Measurements from ENCODE around the gene DGKQ. TPM values are rescaled to one million over a fixed set of nuclear protein-coding genes. Genes with fewer than 3 reads are reported as not detected.
A peak's percentile ranks its signal among the peaks of the same experiment; 100 is the strongest.

DGKQ gene
- total and polyA plus RNA-seq, 2 of the 8 experiments (the other 6 are each of a cell fraction or from before 2014, with no cell fraction given) = 7.3 to 9.7 TPM

DNA sequence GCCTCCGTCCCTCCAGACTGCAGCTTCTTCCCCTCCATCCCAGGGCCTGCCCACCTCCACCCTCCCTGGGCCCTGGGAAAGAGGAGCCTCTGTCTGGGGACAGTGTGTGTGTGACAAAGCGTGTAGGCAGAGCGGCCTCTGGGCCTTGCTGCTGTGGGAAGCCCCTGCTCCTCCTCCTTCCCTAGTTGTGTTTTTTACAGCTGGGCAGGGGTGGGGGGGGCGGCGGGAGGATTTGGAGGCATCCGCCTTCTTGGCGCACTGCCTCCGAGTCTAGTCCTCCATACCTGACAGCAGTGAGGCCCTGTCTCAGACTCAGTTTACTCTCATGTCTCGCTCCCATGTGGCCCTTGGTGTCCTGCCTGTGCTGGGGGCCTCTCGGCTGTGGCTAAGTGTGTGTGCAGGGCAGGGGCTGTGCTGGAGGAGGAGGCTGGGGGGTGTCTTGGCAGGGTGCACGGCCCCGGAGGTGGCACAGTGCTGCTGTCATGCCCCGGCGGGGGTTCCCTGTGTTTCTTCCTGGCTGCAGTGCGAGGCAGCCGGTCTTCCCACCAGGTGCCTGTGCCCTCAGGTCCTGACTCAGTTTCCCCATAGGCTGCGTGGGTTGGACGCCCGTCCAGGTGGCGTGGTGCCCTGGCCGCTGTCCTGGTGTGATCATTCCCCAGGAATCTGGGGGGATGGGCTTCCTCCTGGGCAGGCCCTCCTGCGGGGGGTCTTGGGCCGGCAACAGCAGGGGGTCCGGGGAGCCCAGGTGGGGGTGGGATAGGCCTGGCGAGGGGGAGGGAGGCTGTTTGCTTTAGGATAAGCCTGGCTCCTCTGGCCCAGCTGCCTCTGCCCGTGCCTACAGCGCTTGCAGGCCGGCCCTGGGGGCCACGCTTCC is 45.0 kb upstream of the DGKQ start:
- WGBS, 2 experiments (ENCODE audit: extremely low coverage in 1 of 2, insufficient coverage in 1 of 2, insufficient read length in 1 of 2, insufficient replicate concordance in 2 of 2, low coverage in 1 of 2, low lambda C conversion rate in 2 of 2, missing lambda C conversion rate in 1 of 2) = 95% methylated on average over 15 of the region's 29 CpGs; no CpG with 5 or more reads in 1 of the 2 experiments
- no peak overlapping the region for H2BK20ac ChIP-seq (ENCODE audit: low read length)
- no peak overlapping the region for H3K4me2 ChIP-seq (ENCODE audit: insufficient read depth in 1 of 2, low read depth in 2 of 2, low read length in 2 of 2)
- no peak overlapping the region for H2AFZ ChIP-seq (ENCODE audit: low read length)
- H3K18ac ChIP-seq (ENCODE audit: extremely low read depth, low read length) = no peak overlapping the region
- H3K14ac ChIP-seq (ENCODE audit: insufficient read length) = no peak overlapping the region
- no peak overlapping the region for H3K23ac ChIP-seq (ENCODE audit: insufficient read length)
- H2BK120ac ChIP-seq (replicated peaks; ENCODE audit: low read depth, low read length) = no peak overlapping the region
- H2BK15ac ChIP-seq (ENCODE audit: low read length) = no peak overlapping the region
- H4K20me1 ChIP-seq (replicated peaks in 1 of 2; ENCODE audit: control insufficient read depth in 1 of 2, insufficient read depth in 2 of 2, low read length in 2 of 2) = peaks cover 2 to 15% of the 10 kb centered on the region in 2 experiments
- no peaks in the 10 kb centered on the region for H3K23me2 ChIP-seq (ENCODE audit: low read depth, low read length)
- no peak overlapping the region for H3K56ac ChIP-seq (replicated peaks; ENCODE audit: insufficient read length, low read depth, low read length)
- no peak overlapping the region for H3K4ac ChIP-seq (replicated peaks; ENCODE audit: insufficient read length, low read depth, low read length)
- no peak for FAIRE-seq
- H2BK5ac ChIP-seq (ENCODE audit: low read depth, low read length) = peak overlapping the region; percentile 73; the same call in 1 of the 2 replicates
- H2AK5ac ChIP-seq (ENCODE audit: low read depth, low read length) = 0 out of 2 replicates have a peak overlapping the region, but pooled peaks have one; percentile 75
- H4K5ac ChIP-seq (ENCODE audit: insufficient read length, low read depth, low read length) = no peak overlapping the region
- no peaks in the 10 kb centered on the region for H3K27me3 ChIP-seq (replicated peaks in 1 of 4; ENCODE audit: control insufficient read depth in 3 of 4, extremely low read depth in 1 of 4, insufficient read depth in 3 of 4, low read length in 3 of 4)
- no peaks in the 10 kb centered on the region for H3K36me3 ChIP-seq (ENCODE audit: control insufficient read depth in 2 of 4, insufficient read depth in 4 of 4, low read length in 3 of 4)
- no peak overlapping the region for H2BK12ac ChIP-seq (ENCODE audit: low read depth, low read length)
- no peak overlapping the region for H3K4me3 ChIP-seq (ENCODE audit: extremely low read depth in 1 of 4, insufficient read depth in 2 of 4, low read depth in 3 of 4, low read length in 4 of 4)
- no peak overlapping the region for H4K91ac ChIP-seq (replicated peaks; ENCODE audit: insufficient read length, low read length)
- CTCF ChIA-PET (ENCODE audit: partially characterized antibody) = interaction anchor here (0.6 kb wide), 1 partner anchor 578 kb away, joined by 3 read pairs; no protein-coding TSS in a partner anchor
- POLR2A ChIA-PET (ENCODE audit: partially characterized antibody) = interaction anchor here (2.0 kb wide), 1 partner anchor 15 kb away, joined by 7 read pairs; no protein-coding TSS in a partner anchor
- H3K4me1 ChIP-seq (replicated peaks in 1 of 4; ENCODE audit: control insufficient read depth in 3 of 4, insufficient read depth in 4 of 4, low read length in 3 of 4) = peaks cover 0 to 6% (median 2%) of the 10 kb centered on the region in 4 experiments; a peak in 4 of 7 replicates
- no peak overlapping the region for H3K9ac ChIP-seq (replicated peaks in 1 of 4; ENCODE audit: extremely low read depth in 1 of 4, low read depth in 3 of 4, low read length in 3 of 4)
- peaks cover 6% of the 10 kb centered on the region for H3K79me1 ChIP-seq (ENCODE audit: low read depth, low read length)
- no peaks in the 10 kb centered on the region for H3K9me3 ChIP-seq (ENCODE audit: insufficient read depth in 2 of 2, low read depth in 1 of 2, low read length in 1 of 2)
- H3K79me2 ChIP-seq (ENCODE audit: control insufficient read depth in 1 of 2, insufficient read depth in 2 of 2, low read length in 2 of 2) = no peaks in the 10 kb centered on the region
- H4K8ac ChIP-seq (ENCODE audit: extremely low read depth, insufficient read depth, low read length) = no peak overlapping the region
- H3K27ac ChIP-seq (ENCODE audit: low read depth, low read length) = no peak overlapping the region
- no peak for DNase-seq (ENCODE audit: low read depth in 1 of 2, low spot score in 2 of 2)
- TF ChIP-seq EZH2 (IDR thresholded peaks at IDR 0.05; ENCODE audit: low read depth, low read length, severe bottlenecking) (no peak), SIN3A (conservative IDR thresholded peaks at IDR 0.05 in 1 of 2, IDR thresholded peaks at IDR 0.05 in 1 of 2; ENCODE audit: low read depth in 1 of 2, low read length in 2 of 2) (no peak), HDAC6 (IDR thresholded peaks at IDR 0.05; ENCODE audit: low read depth, low read length) (no peak), CBX5 (IDR thresholded peaks at IDR 0.05; ENCODE audit: low read depth, low read length) (no peak), TCF12 (IDR thresholded peaks at IDR 0.05; ENCODE audit: low read depth, low read length) (no peak), CBX8 (IDR thresholded peaks at IDR 0.05; ENCODE audit: borderline replicate concordance, low read depth, low read length) (no peak), BACH1 (IDR thresholded peaks at IDR 0.05; ENCODE audit: low read length) (no peak), RNF2 (IDR thresholded peaks at IDR 0.05; ENCODE audit: borderline replicate concordance, low read depth, low read length, missing control alignments, poor library complexity, severe bottlenecking) (no peak), TEAD4 (IDR thresholded peaks at IDR 0.05; ENCODE audit: low read depth, low read length) (no peak), SAP30 (IDR thresholded peaks at IDR 0.05; ENCODE audit: insufficient read depth, insufficient replicate concordance, low read length) (no peak), RBBP5 (IDR thresholded peaks at IDR 0.05; ENCODE audit: borderline replicate concordance, low read depth, low read length) (no peak)

Measured in H1 (cell line).